RWPE1 (cell line): ENCODE data around the gene NAALADL2.

Experiments
- CTCF ChIA-PET: fragments of 350-600 bp; sonication (Branson Sonifier 250); formaldehyde crosslinking; extraction: SDS; loops from one replicate; lab custom pipeline; 2021; lab: Yijun Ruan, JAX
- POLR2A ChIA-PET: fragments of 400-600 bp; formaldehyde crosslinking; extraction: SDS; loops from one replicate; lab custom pipeline; 2020; ENCODE audit warnings: antibody characterized with exemption; ENCODE audit not compliant: low non-redundant PET; lab: Yijun Ruan, JAX
- DNase-seq: peaks from one replicate; pipeline ENCODE4 v3.0.0; 2012; ENCODE audit warnings: low spot score
- H3K27ac ChIP-seq: fragments of 450-650 bp; 2 replicates; pipeline ENCODE4 v1.5.1; 2017
- TF ChIP-seq, protein P1 (sequence below): fragments of 450-650 bp; conservative IDR thresholded peaks from 2 replicates; pipeline ENCODE4 v1.5.1; 2017; ENCODE audit warnings: low read depth, mild to moderate bottlenecking

Gene NAALADL2

DNA sequence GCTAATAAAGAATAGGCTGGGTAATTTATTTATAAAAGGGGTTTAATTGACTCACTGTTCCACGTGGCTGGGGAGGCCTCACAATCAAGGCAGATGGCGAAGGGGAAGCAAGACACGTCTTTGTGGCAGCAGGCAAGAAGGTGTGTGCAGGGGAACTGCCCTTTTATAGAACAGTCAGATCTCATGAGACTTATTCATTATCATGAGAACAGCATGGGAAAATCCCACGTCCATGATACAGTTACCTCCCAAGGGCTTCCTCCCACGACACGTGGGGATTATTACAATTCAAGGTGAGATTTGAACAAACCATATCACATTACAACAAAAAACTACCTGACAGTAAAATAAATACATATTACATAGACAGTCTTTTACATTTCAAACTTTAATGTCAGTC is 414.9 kb downstream of the NAALADL2 start:
- TF ChIP-seq, protein P1, sequence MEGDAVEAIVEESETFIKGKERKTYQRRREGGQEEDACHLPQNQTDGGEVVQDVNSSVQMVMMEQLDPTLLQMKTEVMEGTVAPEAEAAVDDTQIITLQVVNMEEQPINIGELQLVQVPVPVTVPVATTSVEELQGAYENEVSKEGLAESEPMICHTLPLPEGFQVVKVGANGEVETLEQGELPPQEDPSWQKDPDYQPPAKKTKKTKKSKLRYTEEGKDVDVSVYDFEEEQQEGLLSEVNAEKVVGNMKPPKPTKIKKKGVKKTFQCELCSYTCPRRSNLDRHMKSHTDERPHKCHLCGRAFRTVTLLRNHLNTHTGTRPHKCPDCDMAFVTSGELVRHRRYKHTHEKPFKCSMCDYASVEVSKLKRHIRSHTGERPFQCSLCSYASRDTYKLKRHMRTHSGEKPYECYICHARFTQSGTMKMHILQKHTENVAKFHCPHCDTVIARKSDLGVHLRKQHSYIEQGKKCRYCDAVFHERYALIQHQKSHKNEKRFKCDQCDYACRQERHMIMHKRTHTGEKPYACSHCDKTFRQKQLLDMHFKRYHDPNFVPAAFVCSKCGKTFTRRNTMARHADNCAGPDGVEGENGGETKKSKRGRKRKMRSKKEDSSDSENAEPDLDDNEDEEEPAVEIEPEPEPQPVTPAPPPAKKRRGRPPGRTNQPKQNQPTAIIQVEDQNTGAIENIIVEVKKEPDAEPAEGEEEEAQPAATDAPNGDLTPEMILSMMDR, result no peak
- POLR2A ChIA-PET, result no interaction called here
- CTCF ChIA-PET, result no interaction called here
- no peak for DNase-seq
- H3K27ac ChIP-seq, result no peak overlapping the region

DNA sequence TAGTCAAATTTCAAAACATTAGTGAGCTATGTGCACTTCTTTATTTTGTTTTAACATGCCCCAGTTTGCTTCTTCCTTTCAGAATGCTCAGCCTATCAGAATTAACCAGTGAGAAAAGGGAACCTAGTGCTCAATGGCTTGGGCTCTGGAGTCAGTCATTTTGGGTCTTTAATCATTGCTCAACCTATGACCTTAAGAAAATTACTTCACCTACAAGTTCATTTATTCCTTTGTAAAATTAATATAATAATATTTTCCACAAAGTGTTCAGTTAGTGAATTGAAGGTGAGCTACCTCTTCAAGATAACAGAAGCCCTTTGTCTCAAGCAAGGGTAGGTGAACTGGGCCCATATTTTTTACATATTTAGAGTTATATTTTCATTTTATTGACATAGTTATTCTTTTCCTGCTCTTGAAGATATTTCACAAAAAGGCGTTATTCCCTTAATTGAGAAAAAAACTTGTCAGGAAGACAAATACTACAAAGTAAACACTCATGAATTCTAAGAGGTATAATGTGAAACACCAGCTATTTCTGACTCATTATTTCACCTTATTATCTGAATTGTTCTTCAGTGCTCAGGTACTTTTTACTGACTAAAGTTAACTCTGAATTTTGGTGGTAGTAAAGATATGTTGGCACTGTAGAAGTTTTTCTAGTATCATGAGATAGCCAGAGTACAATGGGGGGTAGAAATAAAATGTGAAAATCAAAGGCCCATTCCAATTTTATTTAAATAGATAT is 415.5 kb downstream of the NAALADL2 start:
- ChIA-PET POLR2A (no interaction called here), CTCF (interaction anchor here (0.6 kb wide), 2 partner anchors 41 to 75 kb away, joined by 3 read pairs; no protein-coding TSS in a partner anchor)
- no peak for DNase-seq
- H3K27ac ChIP-seq, result no peak overlapping the region
- TF ChIP-seq, protein P1, result no peak

DNA sequence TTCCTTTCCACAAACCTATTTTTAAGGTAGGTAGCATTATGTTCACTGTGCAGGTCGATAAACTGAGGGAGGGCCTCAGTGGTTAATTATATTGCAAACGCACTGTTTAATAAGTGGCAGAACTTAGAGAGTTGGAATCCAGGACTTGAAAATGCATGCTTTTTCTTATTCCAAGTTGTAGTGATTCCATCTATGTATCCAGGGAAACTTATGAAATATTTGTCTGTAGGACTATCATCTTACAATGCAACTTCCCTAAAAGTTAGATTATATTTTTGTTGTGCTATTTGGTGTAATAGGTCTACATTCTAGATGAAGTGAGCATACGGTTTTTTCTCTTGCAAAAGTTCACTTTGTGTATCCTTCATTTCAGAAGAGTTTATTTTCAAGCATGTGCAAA is 419.5 kb downstream of the NAALADL2 start:
- CTCF ChIA-PET, result interaction anchor here (0.6 kb wide), 1 partner anchor 85 kb away, joined by 3 read pairs; no protein-coding TSS in a partner anchor

DNA sequence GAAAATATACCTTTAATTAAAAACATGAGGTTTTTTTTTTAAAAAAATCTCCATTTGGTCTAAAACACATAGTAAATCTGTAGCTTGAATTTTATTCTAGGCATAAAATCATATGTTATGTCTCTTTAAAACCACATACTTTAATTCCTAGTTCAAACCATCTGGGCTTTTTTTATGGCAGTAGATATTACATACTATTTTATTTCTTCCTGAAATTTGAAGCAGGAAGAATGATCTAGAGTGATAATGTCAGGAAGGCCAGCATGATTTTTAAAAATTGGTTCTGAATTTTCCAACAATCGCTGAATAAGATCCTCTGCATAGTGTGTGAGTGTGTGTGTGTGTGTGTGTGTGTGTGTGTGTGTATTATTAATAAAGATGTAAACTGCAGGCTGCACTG is 420.3 kb downstream of the NAALADL2 start:
- DNase-seq, result no peak
- TF ChIP-seq, protein P1, result no peak
- CTCF ChIA-PET, result interaction anchor here (0.6 to 0.7 kb wide), 3 partner anchors 85 to 1116 kb away, joined by 3 to 4 read pairs (median 3); no protein-coding TSS in a partner anchor
- H3K27ac ChIP-seq, result no peak overlapping the region
- POLR2A ChIA-PET, result no interaction called here

More for the DNA sequence above, 419.5 kb downstream of the NAALADL2 start:
- POLR2A ChIA-PET, result no interaction called here
- TF ChIP-seq, protein P1, result no peak
- DNase-seq, result no peak
- no peak overlapping the region for H3K27ac ChIP-seq

DNA sequence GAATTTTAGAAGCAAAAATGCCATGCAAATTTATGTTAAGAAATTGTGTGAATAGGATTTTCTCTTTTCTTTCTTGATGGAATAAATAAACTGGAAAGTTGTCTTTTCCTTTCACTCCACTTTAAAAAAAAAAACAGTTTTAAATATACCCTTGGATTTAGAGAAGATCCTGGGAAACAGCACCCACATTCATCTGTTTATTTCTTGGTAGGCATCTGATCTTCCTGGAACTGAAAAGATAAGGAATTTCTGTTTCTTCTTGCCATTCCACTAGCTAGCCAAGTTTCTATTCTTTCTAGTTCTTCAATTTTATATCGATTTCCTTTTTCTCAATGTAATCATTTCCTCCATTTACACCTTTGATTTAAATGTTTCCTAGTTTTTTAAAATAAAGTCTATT is 420.8 kb downstream of the NAALADL2 start:
- CTCF ChIA-PET, result interaction anchor here (0.6 kb wide), 1 partner anchor 1116 kb away, joined by 4 read pairs; no protein-coding TSS in a partner anchor
- TF ChIP-seq, protein P1, result no peak
- POLR2A ChIA-PET, result no interaction called here
- H3K27ac ChIP-seq, result no peak overlapping the region
- no peak for DNase-seq

DNA sequence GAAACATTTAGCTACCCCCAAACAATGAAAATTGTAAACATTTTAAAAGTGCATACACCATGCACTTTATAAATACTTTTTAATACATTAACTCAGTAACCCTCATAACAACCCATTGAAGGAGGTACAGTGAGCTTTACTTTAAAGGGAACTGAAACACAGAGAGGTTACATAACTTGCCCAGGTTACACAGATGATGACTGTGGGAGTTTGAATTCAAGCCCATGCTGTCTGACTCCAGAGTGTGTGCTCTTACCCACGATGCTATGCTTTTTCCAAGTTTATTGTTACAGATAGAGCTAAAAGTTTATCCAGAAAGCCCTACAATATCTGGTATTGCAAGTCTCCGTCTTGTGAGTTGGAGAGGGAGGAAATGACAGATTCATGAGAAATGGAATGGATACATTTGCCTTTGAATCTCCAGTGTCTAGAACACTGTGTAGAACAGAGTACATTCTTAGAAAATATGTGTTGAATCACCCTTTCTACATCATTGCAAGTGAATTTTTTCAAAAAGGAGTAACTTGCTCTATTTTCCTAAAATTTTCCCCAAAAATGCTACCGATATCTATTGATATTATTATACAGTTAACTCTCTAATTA is 428.3 kb downstream of the NAALADL2 start:
- no peak overlapping the region for H3K27ac ChIP-seq
- ChIA-PET POLR2A (no interaction called here), CTCF (no interaction called here)
- no peak for DNase-seq
- TF ChIP-seq, protein P1, result no peak
